Prostate gland (tissue), 2 donors: ENCODE data around the gene SPINT1.

Experiments used
- CTCF ChIP-seq, 4 experiments: fragments of 200-600 bp in 2 of 4; fragments of 450-650 bp in 2 of 4; sonication (generic) in 2 of 4; IDR thresholded peaks; 1 replicate in 3 of 4; 2 replicates in 1 of 4; pipeline ENCODE4 v1.5.1; 2016 to 2019; ENCODE audit warnings: antibody characterized with exemption in 4 of 4, mild to moderate bottlenecking in 2 of 4, moderate library complexity in 2 of 4
- POLR2A ChIP-seq: fragments of 450-650 bp; IDR thresholded peaks from one replicate; pipeline ENCODE4 v1.6.1; 2016; ENCODE audit warnings: antibody characterized with exemption, mild to moderate bottlenecking

DNA sequence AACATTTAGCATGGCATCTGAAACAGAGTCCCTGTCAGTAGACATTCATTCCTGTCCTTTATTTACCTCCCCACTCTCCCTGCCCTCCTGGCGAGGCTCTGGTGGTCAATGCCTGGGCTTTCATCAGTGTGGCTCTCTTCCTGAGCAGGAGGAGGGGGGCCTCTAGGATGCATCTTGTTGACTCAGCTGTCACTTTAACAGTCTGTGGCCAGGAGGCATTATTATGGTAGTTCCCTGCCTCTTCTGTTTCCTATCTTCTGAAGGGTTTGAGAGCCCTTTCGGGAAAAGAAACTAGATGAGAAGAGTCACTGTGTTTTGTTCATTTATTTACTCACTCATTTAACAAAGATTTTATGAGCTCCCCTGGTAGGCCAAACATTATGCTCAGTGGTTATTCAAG is 13.0 kb upstream of the SPINT1 start:
- TF ChIP-seq CTCF (IDR thresholded peaks at IDR 0.05) (no peak), POLR2A (no peak)
